HG03159 (cell line): ENCODE measurements around the gene TAS2R14.

ENCODE experiments used
- ATAC-seq: cut with Tn5 transposase; IDR thresholded peaks from one replicate; pipeline ENCODE4 v1.9.1; 2021; ENCODE audit warnings: mild to moderate bottlenecking, moderate library complexity; ENCODE audit not compliant: unreplicated experiment

Gene TAS2R14

GRCh38 chr12:10939163-10939562, at the start of gene TAS2R14:
TAS2R14 (minus strand) TSS chr12:10939263; CDS start chr12:10939207, 56 bp downstream.
- ATAC-seq = no peak

GRCh38 chr12:10986812-10987211, 47.7 kb upstream of the TAS2R14 start, which contains the start of gene TAS2R50:
TAS2R50 (minus strand) TSS chr12:10986912; CDS start chr12:10986860, 52 bp downstream.
- no peak for ATAC-seq

- ATAC-seq = no peak
Measured at GRCh38 chr12:10982244-10982643, 43.2 kb upstream of the TAS2R14 start.

GRCh38 chr12:10974965-10975364, 35.9 kb upstream of the TAS2R14 start:
- no peak for ATAC-seq

GRCh38 chr12:10968765-10969456, 29.8 kb upstream of the TAS2R14 start:
- no peak for ATAC-seq

- ATAC-seq = no peak
Measured at GRCh38 chr12:10967409-10967808, 28.3 kb upstream of the TAS2R14 start.

- ATAC-seq = no peak
Measured at GRCh38 chr12:10966314-10966713, 27.3 kb upstream of the TAS2R14 start.

GRCh38 chr12:10965476-10965875, 26.4 kb upstream of the TAS2R14 start:
- no peak for ATAC-seq

- ATAC-seq = no peak
Measured at GRCh38 chr12:10960211-10960610, 21.1 kb upstream of the TAS2R14 start.

- ATAC-seq = no peak
Measured at GRCh38 chr12:10959804-10960203, 20.7 kb upstream of the TAS2R14 start.

- ATAC-seq = no peak
Measured at GRCh38 chr12:10957741-10958140, 18.7 kb upstream of the TAS2R14 start.

GRCh38 chr12:10956085-10956484, 17.0 kb upstream of the TAS2R14 start:
- ATAC-seq = no peak

GRCh38 chr12:10952645-10953044, 13.6 kb upstream of the TAS2R14 start:
- ATAC-seq = no peak

- ATAC-seq = no peak
Measured at GRCh38 chr12:10943167-10943566, 4.1 kb upstream of the TAS2R14 start.

- ATAC-seq = no peak
Measured at GRCh38 chr12:10941916-10942607, 3.0 kb upstream of the TAS2R14 start.

- no peak for ATAC-seq
Measured at GRCh38 chr12:10941369-10941768, 2.3 kb upstream of the TAS2R14 start.

- no peak for ATAC-seq
Measured at GRCh38 chr12:10940389-10940788, 1.3 kb upstream of the TAS2R14 start.

- no peak for ATAC-seq
Measured at GRCh38 chr12:10936506-10936905, 2.6 kb downstream of the TAS2R14 start.

GRCh38 chr12:10928746-10929286, 10.2 kb downstream of the TAS2R14 start, which contains the start of gene PRH2:
PRH2 (plus strand) TSS chr12:10929236; CDS start chr12:10929274, 38 bp downstream.
- ATAC-seq = no peak

- ATAC-seq = no peak
Measured at GRCh38 chr12:10926269-10926668, 12.8 kb downstream of the TAS2R14 start.

- no peak for ATAC-seq
Measured at GRCh38 chr12:10919809-10920208, 19.3 kb downstream of the TAS2R14 start.

- no peak for ATAC-seq
Measured at GRCh38 chr12:10910380-10910779, 28.7 kb downstream of the TAS2R14 start.
